ENCODE data around the gene DMPK. TPM values are rescaled to one million over a fixed set of nuclear protein-coding genes. Genes with fewer than 3 reads are reported as not detected.
A peak's percentile ranks its signal among the peaks of the same experiment; 100 is the strongest.

The DMPK gene
- total and polyA plus RNA-seq, 12 donors = 220 to 439 (median 304) TPM

GRCh38 chr19:45780448-45781213 lies 1.7 kb downstream of the DMPK start:
- peaks cover 0 to 44% (median 27%) of the 10 kb centered on the region in 9 donors for H3K36me3 ChIP-seq
- no peak for DNase-seq
- intact Hi-C loops (cut with DNase I) = no loop called here
- no peak for TF ChIP-seq CTCF (IDR thresholded peaks at IDR 0.05)
- peaks cover 24 to 65% (median 54%) of the 10 kb centered on the region in 9 donors for H3K4me1 ChIP-seq
- H3K4me3 ChIP-seq = peak overlapping the region; percentile 49 to 87 (median 69)
- no peak for ATAC-seq
- H3K27ac ChIP-seq = peak overlapping the region in 9 of 10 donors; percentile 14 to 96 (median 93)
- WGBS, 2 donors = 23 to 34% methylated on average over 11 to 13 of the region's 13 CpGs
- peaks cover 0 to 94% (median 0%) of the 10 kb centered on the region in 7 donors for H3K27me3 ChIP-seq
- no peaks in the 10 kb centered on the region for H3K9me3 ChIP-seq

- ATAC-seq (no peak), DNase-seq (no peak)
- Histone ChIP-seq H3K36me3 (peaks cover 0 to 40% (median 24%) of the 10 kb centered on the region in 9 donors), H3K27ac (peak overlapping the region in 6 of 10 donors; percentile 23 to 96 (median 68)), H3K4me3 (peak overlapping the region in 9 of 10 donors; percentile 49 to 87 (median 70)), H3K27me3 (peaks cover 0 to 90% (median 0%) of the 10 kb centered on the region in 7 donors), H3K4me1 (peaks cover 24 to 60% (median 49%) of the 10 kb centered on the region in 9 donors), H3K9me3 (no peaks in the 10 kb centered on the region)
- no peak for TF ChIP-seq CTCF (IDR thresholded peaks at IDR 0.05)
- intact Hi-C loops (cut with DNase I) = no loop called here
- 47 to 63% methylated on average over 4 of the region's 4 CpGs for WGBS, 2 donors
These were observed 2.2 kb downstream of the DMPK start for GRCh38 chr19:45780146-45780447.

GRCh38 chr19:45779231-45780145 lies 2.8 kb downstream of the DMPK start:
- Histone ChIP-seq H3K9me3 (no peaks in the 10 kb centered on the region), H3K4me1 (peaks cover 20 to 54% (median 42%) of the 10 kb centered on the region in 9 donors), H3K4me3 (peak overlapping the region in 6 of 10 donors; percentile 49 to 87 (median 69)), H3K27ac (peak overlapping the region in 6 of 10 donors; percentile 23 to 96 (median 68)), H3K36me3 (peaks cover 0 to 43% (median 30%) of the 10 kb centered on the region in 9 donors), H3K27me3 (peaks cover 0 to 90% (median 0%) of the 10 kb centered on the region in 7 donors)
- intact Hi-C loops (cut with DNase I) = no loop called here
- WGBS, 2 donors = 17 to 23% methylated on average over 48 of the region's 48 CpGs
- ATAC-seq = peak; percentile 26 to 53 (median 36)
- TF ChIP-seq CTCF (IDR thresholded peaks at IDR 0.05) = peak in 8 of 9 donors; percentile 47 to 62 (median 54)
- DNase-seq = peak; percentile 76 to 81

GRCh38 chr19:45778010-45778661 lies 4.2 kb downstream of the DMPK start:
- WGBS, 2 donors = 95 to 96% methylated on average over 28 of the region's 28 CpGs
- H3K9me3 ChIP-seq = no peaks in the 10 kb centered on the region
- intact Hi-C loops (cut with DNase I) = no loop called here
- H3K4me3 ChIP-seq = no peak overlapping the region
- H3K27me3 ChIP-seq = peaks cover 0 to 90% (median 0%) of the 10 kb centered on the region in 7 donors
- DNase-seq (no peak), ATAC-seq (no peak)
- peaks cover 8 to 44% (median 29%) of the 10 kb centered on the region in 9 donors for H3K4me1 ChIP-seq
- TF ChIP-seq CTCF (IDR thresholded peaks at IDR 0.05) = no peak
- H3K27ac ChIP-seq = no peak overlapping the region
- peaks cover 0 to 54% (median 30%) of the 10 kb centered on the region in 9 donors for H3K36me3 ChIP-seq
